Measurements from ENCODE around the gene SASH1.

The SASH1 gene

GRCh38 chr6:148559848-148560433, 217.3 kb downstream of the SASH1 start:
- TF ChIP-seq CTCF (IDR thresholded peaks at IDR 0.05; ENCODE audit: control extremely low read depth, extremely low read depth, low read depth, missing control alignments) = peak; percentile 98
- ChIA-PET CTCF (interaction anchor here (0.6 to 4.6 kb wide), 42 partner anchors 9 to 874 kb away, joined by 3 to 45 read pairs (median 4); no protein-coding TSS in a partner anchor), POLR2A (no interaction called here)
- peak; percentile 85 for DNase-seq (ENCODE audit: extremely low spot score)

GRCh38 chr6:148561629-148562028, 219.0 kb downstream of the SASH1 start:
- CTCF ChIA-PET = interaction anchor here (1.2 to 4.7 kb wide), 6 partner anchors 13 to 219 kb away, joined by 3 to 22 read pairs (median 6); no protein-coding TSS in a partner anchor
- no peak for DNase-seq (ENCODE audit: extremely low spot score)
- POLR2A ChIA-PET = no interaction called here
- TF ChIP-seq CTCF (IDR thresholded peaks at IDR 0.05; ENCODE audit: control extremely low read depth, extremely low read depth, low read depth, missing control alignments) = no peak

- ChIA-PET CTCF (interaction anchor here (1.5 to 4.7 kb wide), 2 partner anchors 9 to 15 kb away, joined by 6 to 22 read pairs; no protein-coding TSS in a partner anchor), POLR2A (no interaction called here)
- TF ChIP-seq CTCF (IDR thresholded peaks at IDR 0.05; ENCODE audit: control extremely low read depth, extremely low read depth, low read depth, missing control alignments) = no peak
- no peak for DNase-seq (ENCODE audit: extremely low spot score)
These were observed 220.4 kb downstream of the SASH1 start for GRCh38 chr6:148563066-148563465.

- no peak for DNase-seq (ENCODE audit: extremely low spot score)
- ChIA-PET POLR2A (no interaction called here), CTCF (interaction anchor here (0.9 to 4.7 kb wide), 2 partner anchors 10 to 13 kb away, joined by 4 to 22 read pairs; no protein-coding TSS in a partner anchor)
- no peak for TF ChIP-seq CTCF (IDR thresholded peaks at IDR 0.05; ENCODE audit: control extremely low read depth, extremely low read depth, low read depth, missing control alignments)
These were observed 221.9 kb downstream of the SASH1 start for GRCh38 chr6:148564494-148565035.

- POLR2A ChIA-PET = no interaction called here
- TF ChIP-seq CTCF (IDR thresholded peaks at IDR 0.05; ENCODE audit: control extremely low read depth, extremely low read depth, low read depth, missing control alignments) = no peak
- CTCF ChIA-PET = interaction anchor here (4.7 kb wide), 1 partner anchor 12 kb away, joined by 22 read pairs; no protein-coding TSS in a partner anchor
- DNase-seq (ENCODE audit: extremely low spot score) = no peak
These were observed 222.8 kb downstream of the SASH1 start for GRCh38 chr6:148565321-148565926.

GRCh38 chr6:148565930-148566663, 223.5 kb downstream of the SASH1 start:
- ChIA-PET POLR2A (no interaction called here), CTCF (interaction anchor here (4.7 kb wide), 1 partner anchor 12 kb away, joined by 22 read pairs; no protein-coding TSS in a partner anchor)
- DNase-seq (ENCODE audit: extremely low spot score) = peak; percentile 44
- TF ChIP-seq CTCF (IDR thresholded peaks at IDR 0.05; ENCODE audit: control extremely low read depth, extremely low read depth, low read depth, missing control alignments) = no peak

Measured in GM10248 (cell line).